NB4 (cell line): Measurements from ENCODE around the gene HIGD2A.

ENCODE experiments used
- DNase-seq: peaks from one replicate; pipeline ENCODE4 v3.0.0; 2010; ENCODE audit warnings: low read depth
- H3K4me3 ChIP-seq: one replicate; pipeline ENCODE4 v1.5.1; 2011; ENCODE audit warnings: mild to moderate bottlenecking, low read depth, low read length, moderate library complexity
- CTCF ChIP-seq: IDR thresholded peaks from one replicate; pipeline ENCODE4 v1.5.1; 2012; ENCODE audit warnings: low read depth, low read length
- MAX ChIP-seq: IDR thresholded peaks from 2 replicates; pipeline ENCODE4 v1.6.1; 2011; ENCODE audit warnings: low read depth, low read length
- MYC ChIP-seq: IDR thresholded peaks from 2 replicates; pipeline ENCODE4 v1.6.1; 2011; ENCODE audit warnings: low read depth, low read length
- POLR2A ChIP-seq: IDR thresholded peaks from 2 replicates; pipeline ENCODE4 v1.6.1; 2011; ENCODE audit warnings: mild to moderate bottlenecking; ENCODE audit not compliant: insufficient read length; ENCODE audit errors: extremely low read depth

Gene HIGD2A

GRCh38 chr5:176359658-176360057 lies 28.9 kb upstream of the HIGD2A start:
- TF ChIP-seq MYC (no peak), MAX (no peak), POLR2A (no peak), CTCF (no peak)
- no peak overlapping the region for H3K4me3 ChIP-seq
- DNase-seq, result no peak

GRCh38 chr5:176360894-176361436 lies 27.6 kb upstream of the HIGD2A start:
- no peak for DNase-seq
- H3K4me3 ChIP-seq, result peak overlapping the region; percentile 80
- TF ChIP-seq CTCF (no peak), MYC (no peak), MAX (no peak), POLR2A (no peak)

GRCh38 chr5:176361437-176362232 lies 26.9 kb upstream of the HIGD2A start, which contains the start of gene KIAA1191:
Gene KIAA1191, minus strand, starts transcription at chr5:176361764. Its CDS starts 2,256 bp downstream, at chr5:176359508.
- TF ChIP-seq MYC (peak; percentile 52; the same call in 1 of the 2 replicates), MAX (peak; percentile 58; the same call in 1 of the 2 replicates), CTCF (no peak), POLR2A (peak; percentile 75)
- H3K4me3 ChIP-seq, result peak within 1 kb of the TSS; percentile 80
- DNase-seq, result peak; percentile 90

GRCh38 chr5:176362233-176362490 lies 26.4 kb upstream of the HIGD2A start:
- TF ChIP-seq MAX (no peak), MYC (no peak), CTCF (no peak), POLR2A (no peak)
- no peak for DNase-seq
- peak overlapping the region; percentile 80 for H3K4me3 ChIP-seq

GRCh38 chr5:176364765-176365350 lies 23.7 kb upstream of the HIGD2A start:
- H3K4me3 ChIP-seq, result no peak overlapping the region
- DNase-seq, result no peak
- no peak for TF ChIP-seq CTCF
- no peak for TF ChIP-seq MAX
- no peak for TF ChIP-seq MYC
- no peak for TF ChIP-seq POLR2A
